Measurements from ENCODE around the gene TNNI3K. TPM values are rescaled to one million over a fixed set of nuclear protein-coding genes. Genes with fewer than 3 reads are reported as not detected.
"Not testable (repeated sequence)": the region's sequence is repeated elsewhere in the genome, so short reads cannot be mapped to it uniquely, and the experiment has no call there.

Gene TNNI3K
- total RNA-seq, 1 donor from 2014 or later: not detected

DNA sequence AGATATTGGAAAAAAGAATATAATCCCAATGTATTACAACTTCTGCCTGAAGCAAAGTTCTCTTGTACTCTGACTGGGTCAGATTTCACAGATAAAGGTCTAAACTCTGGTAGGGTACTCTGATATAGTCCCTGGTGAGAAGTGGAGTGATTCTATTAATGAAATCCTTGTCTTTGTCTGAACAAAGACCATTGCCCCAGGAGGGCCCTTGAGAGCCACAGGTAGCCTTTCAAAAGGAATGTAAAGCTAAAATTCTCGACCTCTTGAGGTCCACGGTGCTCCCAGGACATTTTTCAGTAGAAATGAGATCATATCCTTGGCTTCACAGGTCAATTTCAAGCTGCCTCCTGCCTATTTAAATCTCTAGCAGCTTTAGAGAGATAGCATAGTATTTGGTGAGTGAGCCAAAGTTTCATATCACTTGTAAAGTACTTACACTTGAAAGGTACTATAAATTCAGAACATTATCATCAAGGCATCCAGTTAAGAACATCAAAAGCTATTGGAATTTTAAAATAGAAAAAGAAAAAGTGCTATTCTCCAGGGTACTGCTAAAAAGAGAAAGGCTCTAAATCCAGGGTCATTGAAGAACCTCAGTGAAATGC is 10.1 kb downstream of the TNNI3K start:
- no peaks in the 10 kb centered on the region for H3K36me3 Mint-ChIP-seq (ENCODE audit: low read depth)
- H3K27me3 Mint-ChIP-seq (ENCODE audit: low read depth): no peaks in the 10 kb centered on the region
- H3K9me3 Mint-ChIP-seq: no peaks in the 10 kb centered on the region
- no peak overlapping the region for H3K4me3 Mint-ChIP-seq (ENCODE audit: low read depth)
- H3K4me1 Mint-ChIP-seq (ENCODE audit: low read depth): no peaks in the 10 kb centered on the region
- no peak for DNase-seq (ENCODE audit: low spot score)
- H3K27ac Mint-ChIP-seq: no peak overlapping the region
- intact Hi-C loops (cut with micrococcal nuclease): no loop called here

DNA sequence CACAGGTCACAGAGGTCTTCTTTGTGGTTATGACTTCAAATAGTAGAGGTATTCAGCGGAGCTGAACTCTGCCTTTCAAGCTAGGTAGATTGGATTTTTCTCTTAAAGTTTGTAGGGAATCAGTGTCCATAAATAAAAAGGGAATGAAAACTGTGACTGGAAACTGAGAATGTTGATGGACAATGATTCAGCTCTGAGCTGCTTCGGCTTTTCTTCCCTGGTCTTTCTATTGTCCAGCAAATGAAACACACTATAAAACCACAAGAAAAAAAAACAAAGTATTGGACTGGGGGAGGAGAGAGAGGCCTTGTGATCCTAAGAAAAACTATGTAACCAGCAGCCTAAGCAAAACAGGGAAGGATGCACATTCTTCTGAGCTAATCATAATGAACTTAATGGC is 11.1 kb downstream of the TNNI3K start:
- intact Hi-C loops (cut with micrococcal nuclease): no loop called here
- Mint-ChIP-seq H3K27me3 (ENCODE audit: low read depth) (no peaks in the 10 kb centered on the region), H3K36me3 (ENCODE audit: low read depth) (no peaks in the 10 kb centered on the region), H3K9me3 (no peaks in the 10 kb centered on the region), H3K4me1 (ENCODE audit: low read depth) (no peaks in the 10 kb centered on the region), H3K27ac (no peak overlapping the region), H3K4me3 (ENCODE audit: low read depth) (no peak overlapping the region)
- DNase-seq (ENCODE audit: low spot score): no peak

- intact Hi-C loops (cut with micrococcal nuclease): no loop called here
- no peak for DNase-seq (ENCODE audit: low spot score)
- Mint-ChIP-seq H3K4me3 (ENCODE audit: low read depth) (no peak overlapping the region), H3K27ac (no peak overlapping the region), H3K36me3 (ENCODE audit: low read depth) (no peaks in the 10 kb centered on the region), H3K9me3 (no peaks in the 10 kb centered on the region), H3K4me1 (ENCODE audit: low read depth) (no peaks in the 10 kb centered on the region), H3K27me3 (ENCODE audit: low read depth) (no peaks in the 10 kb centered on the region)
These were observed 12.8 kb downstream of the TNNI3K start for GRCh38 chr1:74247881-74248528.

GRCh38 chr1:74253243-74253824 is 18.1 kb downstream of the TNNI3K start:
- H3K9me3 Mint-ChIP-seq; DNase-seq (ENCODE audit: low spot score); H3K27ac Mint-ChIP-seq; H3K36me3 Mint-ChIP-seq (ENCODE audit: low read depth); intact Hi-C loops (cut with micrococcal nuclease); H3K27me3 Mint-ChIP-seq (ENCODE audit: low read depth); H3K4me3 Mint-ChIP-seq (ENCODE audit: low read depth); H3K4me1 Mint-ChIP-seq (ENCODE audit: low read depth): not testable (repeated sequence)

DNA sequence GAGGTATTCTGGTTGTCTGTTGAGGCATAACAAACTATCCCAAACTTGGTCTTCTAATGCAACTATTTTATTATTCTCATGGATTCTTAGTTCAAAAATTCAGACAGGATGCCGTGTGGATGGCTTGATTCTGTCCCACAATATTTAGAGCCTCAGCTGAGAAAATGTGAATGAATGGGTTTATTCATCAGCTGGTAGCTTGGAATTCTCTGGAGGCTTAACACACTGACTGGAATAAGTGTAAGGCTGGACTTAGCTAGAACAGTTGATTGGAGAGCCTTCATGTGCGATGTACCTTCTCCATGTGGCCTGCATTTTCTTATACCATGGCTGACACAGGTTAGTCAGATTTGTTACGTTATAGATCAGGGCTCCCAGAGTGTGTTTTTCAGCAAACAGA is 30.8 kb downstream of the TNNI3K start:
- H3K27me3 Mint-ChIP-seq (ENCODE audit: low read depth): no peaks in the 10 kb centered on the region
- intact Hi-C loops (cut with micrococcal nuclease): no loop called here
- H3K4me3 Mint-ChIP-seq (ENCODE audit: low read depth): no peak overlapping the region
- H3K9me3 Mint-ChIP-seq: no peaks in the 10 kb centered on the region
- no peaks in the 10 kb centered on the region for H3K4me1 Mint-ChIP-seq (ENCODE audit: low read depth)
- H3K36me3 Mint-ChIP-seq (ENCODE audit: low read depth): no peaks in the 10 kb centered on the region
- no peak overlapping the region for H3K27ac Mint-ChIP-seq
- DNase-seq (ENCODE audit: low spot score): no peak

GRCh38 chr1:74271503-74271902 is 36.3 kb downstream of the TNNI3K start:
- Mint-ChIP-seq H3K9me3 (no peaks in the 10 kb centered on the region), H3K27me3 (ENCODE audit: low read depth) (no peaks in the 10 kb centered on the region), H3K36me3 (ENCODE audit: low read depth) (no peaks in the 10 kb centered on the region), H3K4me3 (ENCODE audit: low read depth) (no peak overlapping the region), H3K27ac (no peak overlapping the region), H3K4me1 (ENCODE audit: low read depth) (no peaks in the 10 kb centered on the region)
- intact Hi-C loops (cut with micrococcal nuclease): no loop called here
- DNase-seq (ENCODE audit: low spot score): no peak

GRCh38 chr1:74280642-74281396 is 45.6 kb downstream of the TNNI3K start:
- Mint-ChIP-seq H3K27ac (no peak overlapping the region), H3K36me3 (ENCODE audit: low read depth) (no peaks in the 10 kb centered on the region), H3K27me3 (ENCODE audit: low read depth) (no peaks in the 10 kb centered on the region), H3K9me3 (no peaks in the 10 kb centered on the region), H3K4me3 (ENCODE audit: low read depth) (no peak overlapping the region), H3K4me1 (ENCODE audit: low read depth) (no peaks in the 10 kb centered on the region)
- intact Hi-C loops (cut with micrococcal nuclease): no loop called here
- DNase-seq (ENCODE audit: low spot score): no peak

DNA sequence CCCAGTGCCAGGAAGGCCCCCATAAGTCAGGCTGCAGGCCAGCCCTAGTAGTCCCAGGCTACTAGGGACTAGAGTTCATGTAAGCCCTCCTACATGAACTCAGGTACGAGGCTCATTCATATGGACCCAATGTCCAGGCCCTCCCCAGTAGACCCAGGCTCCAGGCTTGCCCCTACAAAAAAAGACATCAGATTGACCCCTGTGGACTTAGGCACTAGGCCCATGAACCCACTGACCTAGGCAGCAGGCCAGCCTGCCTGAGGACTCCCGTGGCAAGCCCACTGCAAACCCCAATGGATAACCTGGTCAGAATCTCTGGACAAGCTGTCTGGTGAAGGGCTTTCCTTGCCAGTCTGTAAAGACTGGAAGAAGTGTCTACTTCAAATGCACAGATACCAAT is 51.2 kb downstream of the TNNI3K start:
- intact Hi-C loops (cut with micrococcal nuclease): no loop called here
- Mint-ChIP-seq H3K27ac (no peak overlapping the region), H3K4me3 (ENCODE audit: low read depth) (no peak overlapping the region), H3K4me1 (ENCODE audit: low read depth) (no peaks in the 10 kb centered on the region), H3K9me3 (no peaks in the 10 kb centered on the region), H3K36me3 (ENCODE audit: low read depth) (no peaks in the 10 kb centered on the region), H3K27me3 (ENCODE audit: low read depth) (no peaks in the 10 kb centered on the region)
- no peak for DNase-seq (ENCODE audit: low spot score)

DNA sequence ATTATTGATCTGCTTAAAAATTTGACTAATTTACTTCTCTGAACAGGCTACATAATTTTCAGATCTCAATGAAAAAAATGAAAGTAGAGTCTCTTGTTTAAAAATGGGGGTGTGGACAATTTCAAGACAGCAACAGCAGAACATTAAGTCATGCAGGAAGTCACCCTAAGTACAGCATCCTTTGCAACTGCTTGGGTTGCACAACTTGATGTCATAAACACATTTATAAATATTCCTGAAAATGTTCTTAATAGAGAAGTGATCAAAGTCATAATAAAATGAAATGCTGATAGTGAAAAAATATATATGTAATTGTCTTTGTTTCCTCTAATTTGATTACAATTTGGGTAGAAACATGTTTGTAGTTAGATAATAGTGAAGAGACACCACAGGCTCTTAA is 79.3 kb downstream of the TNNI3K start:
- H3K4me1 Mint-ChIP-seq (ENCODE audit: low read depth): no peaks in the 10 kb centered on the region
- no peak overlapping the region for H3K27ac Mint-ChIP-seq
- no peaks in the 10 kb centered on the region for H3K9me3 Mint-ChIP-seq
- intact Hi-C loops (cut with micrococcal nuclease): no loop called here
- H3K4me3 Mint-ChIP-seq (ENCODE audit: low read depth): no peak overlapping the region
- H3K36me3 Mint-ChIP-seq (ENCODE audit: low read depth): no peaks in the 10 kb centered on the region
- no peaks in the 10 kb centered on the region for H3K27me3 Mint-ChIP-seq (ENCODE audit: low read depth)
- no peak for DNase-seq (ENCODE audit: low spot score)

GRCh38 chr1:74316302-74316701 is 81.1 kb downstream of the TNNI3K start:
- intact Hi-C loops (cut with micrococcal nuclease): no loop called here
- H3K27ac Mint-ChIP-seq: no peak overlapping the region
- H3K27me3 Mint-ChIP-seq (ENCODE audit: low read depth): no peaks in the 10 kb centered on the region
- no peaks in the 10 kb centered on the region for H3K36me3 Mint-ChIP-seq (ENCODE audit: low read depth)
- no peaks in the 10 kb centered on the region for H3K4me1 Mint-ChIP-seq (ENCODE audit: low read depth)
- no peak overlapping the region for H3K4me3 Mint-ChIP-seq (ENCODE audit: low read depth)
- DNase-seq (ENCODE audit: low spot score): no peak
- no peaks in the 10 kb centered on the region for H3K9me3 Mint-ChIP-seq

DNA sequence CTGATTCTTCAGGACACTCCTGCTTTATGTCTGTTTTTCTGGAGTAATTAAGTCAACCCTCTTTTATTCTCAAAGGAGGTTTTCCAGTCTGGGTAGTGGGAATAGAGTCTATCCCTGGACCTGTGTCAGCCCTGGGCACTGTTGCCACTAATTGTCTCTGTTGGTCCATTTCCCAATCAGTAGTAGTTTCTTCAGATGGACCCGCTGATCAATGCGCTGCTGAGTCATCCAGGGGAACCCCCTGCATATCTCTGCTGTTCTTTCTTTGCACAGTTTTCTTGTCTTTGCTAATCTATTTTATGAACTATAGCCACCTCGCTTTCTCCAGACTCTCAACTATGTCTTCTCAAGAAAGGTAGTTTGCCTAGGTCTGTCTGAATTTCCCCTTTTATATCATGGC is 82.5 kb downstream of the TNNI3K start:
- Mint-ChIP-seq H3K4me3 (ENCODE audit: low read depth) (no peak overlapping the region), H3K27ac (no peak overlapping the region), H3K9me3 (no peaks in the 10 kb centered on the region), H3K27me3 (ENCODE audit: low read depth) (no peaks in the 10 kb centered on the region), H3K4me1 (ENCODE audit: low read depth) (no peaks in the 10 kb centered on the region), H3K36me3 (ENCODE audit: low read depth) (no peaks in the 10 kb centered on the region)
- intact Hi-C loops (cut with micrococcal nuclease): no loop called here
- no peak for DNase-seq (ENCODE audit: low spot score)

DNA sequence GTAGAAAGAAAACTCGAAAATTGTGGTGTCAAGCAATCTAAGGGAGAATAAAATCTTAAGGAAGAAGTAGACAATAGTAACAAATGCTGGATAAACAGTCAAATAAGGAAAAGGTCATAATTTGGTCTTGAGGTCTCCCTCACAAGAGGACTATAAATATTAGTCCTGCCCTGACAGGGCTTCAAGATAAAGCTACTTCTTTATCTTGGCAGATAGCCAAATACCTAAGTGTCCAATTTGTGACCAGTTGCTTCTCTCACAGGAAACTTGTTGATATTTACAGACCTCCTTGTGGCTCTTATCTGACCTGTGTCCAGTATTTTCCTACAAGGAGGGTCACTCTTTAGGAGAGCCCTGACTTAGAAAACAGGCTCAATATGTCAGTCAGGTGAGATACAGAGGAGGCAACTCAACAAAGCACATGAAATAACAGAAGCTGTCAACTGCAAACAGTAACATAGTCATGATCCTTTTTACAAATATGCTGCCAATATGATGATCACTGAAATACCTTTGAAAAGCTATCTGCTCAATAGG is 88.8 kb downstream of the TNNI3K start:
- H3K36me3 Mint-ChIP-seq (ENCODE audit: low read depth): no peaks in the 10 kb centered on the region
- no peak overlapping the region for H3K27ac Mint-ChIP-seq
- intact Hi-C loops (cut with micrococcal nuclease): no loop called here
- H3K4me1 Mint-ChIP-seq (ENCODE audit: low read depth): no peaks in the 10 kb centered on the region
- H3K4me3 Mint-ChIP-seq (ENCODE audit: low read depth): no peak overlapping the region
- no peaks in the 10 kb centered on the region for H3K9me3 Mint-ChIP-seq
- DNase-seq (ENCODE audit: low spot score): no peak
- no peaks in the 10 kb centered on the region for H3K27me3 Mint-ChIP-seq (ENCODE audit: low read depth)

All from activated T-helper 2 cell treated with anti-CD3 and anti-CD28 coated beads, Interferon-gamma antibody, Interleukin-2, Interleukin-4, amounts not matched to agents 10 μg/mL and 5 μg/mL and 100 μg/mL, durations not matched to agents 14 hours and 24 hours and 36 hours (primary cell).